Bronchial epithelial cell (primary cell): ENCODE results near the gene REN. TPM values are rescaled to one million over a fixed set of nuclear protein-coding genes. Genes with fewer than 3 reads are reported as not detected.
A peak's percentile ranks its signal among the peaks of the same experiment; 100 is the strongest.

Source experiments
- DNase-seq: peaks from one replicate; pipeline ENCODE4 v3.0.0-alpha.2; 2010; ENCODE audit warnings: low read depth
- FAIRE-seq: peaks from 2 replicates; lab custom pipeline; 2011; peaks lifted over from hg19 to GRCh38; lab: Jason Lieb, UNC
- H3K27me3 ChIP-seq: 2 replicates; pipeline ENCODE4 v1.5.1; 2011; ENCODE audit warnings: low read length; ENCODE audit not compliant: control insufficient read depth, insufficient read depth
- H3K36me3 ChIP-seq: 2 replicates; pipeline ENCODE4 v1.5.1; 2011; ENCODE audit warnings: low read length; ENCODE audit not compliant: control insufficient read depth, insufficient read depth
- H3K4me3 ChIP-seq: 2 replicates; pipeline ENCODE4 v1.5.1; 2011; ENCODE audit warnings: mild to moderate bottlenecking, low read depth, low read length, control low read depth
- total RNA-seq: library from RNA; depleted of rRNA; stranded (reverse); fragments of >200 nt; gene quantifications from 2 replicates; pipeline ENCODE4 v1.2.1, GENCODE V29; 2014
- TF ChIP-seq, protein P1 (sequence below): IDR thresholded peaks from 2 replicates; pipeline ENCODE4 v1.5.1; 2011; ENCODE audit warnings: mild to moderate bottlenecking, moderate library complexity, low read length, control low read depth, inconsistent platforms; ENCODE audit not compliant: insufficient read depth, severe bottlenecking

Gene REN
- total RNA-seq, 1 donor from 2014 or later = 0.26 TPM

DNA sequence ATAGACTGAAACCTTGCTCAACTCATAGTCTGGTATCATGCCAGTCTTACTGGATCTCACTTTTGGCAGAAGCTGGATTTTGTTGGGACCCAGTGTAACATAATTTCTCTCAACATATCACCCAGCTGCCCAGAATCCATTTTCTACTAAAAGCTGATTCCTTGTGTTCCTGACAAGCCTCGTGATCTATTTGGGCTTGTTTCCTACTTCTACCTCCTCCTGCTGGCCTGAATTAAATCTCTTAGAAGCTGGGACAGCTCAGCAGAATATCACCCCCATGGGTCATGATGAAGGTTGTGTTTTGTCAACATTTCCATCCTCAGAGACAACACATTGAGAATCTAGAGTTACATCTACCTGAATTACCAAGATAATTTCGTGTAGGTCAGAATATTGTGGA lies 40.0 kb upstream of the REN start:
- TF ChIP-seq, protein P1, sequence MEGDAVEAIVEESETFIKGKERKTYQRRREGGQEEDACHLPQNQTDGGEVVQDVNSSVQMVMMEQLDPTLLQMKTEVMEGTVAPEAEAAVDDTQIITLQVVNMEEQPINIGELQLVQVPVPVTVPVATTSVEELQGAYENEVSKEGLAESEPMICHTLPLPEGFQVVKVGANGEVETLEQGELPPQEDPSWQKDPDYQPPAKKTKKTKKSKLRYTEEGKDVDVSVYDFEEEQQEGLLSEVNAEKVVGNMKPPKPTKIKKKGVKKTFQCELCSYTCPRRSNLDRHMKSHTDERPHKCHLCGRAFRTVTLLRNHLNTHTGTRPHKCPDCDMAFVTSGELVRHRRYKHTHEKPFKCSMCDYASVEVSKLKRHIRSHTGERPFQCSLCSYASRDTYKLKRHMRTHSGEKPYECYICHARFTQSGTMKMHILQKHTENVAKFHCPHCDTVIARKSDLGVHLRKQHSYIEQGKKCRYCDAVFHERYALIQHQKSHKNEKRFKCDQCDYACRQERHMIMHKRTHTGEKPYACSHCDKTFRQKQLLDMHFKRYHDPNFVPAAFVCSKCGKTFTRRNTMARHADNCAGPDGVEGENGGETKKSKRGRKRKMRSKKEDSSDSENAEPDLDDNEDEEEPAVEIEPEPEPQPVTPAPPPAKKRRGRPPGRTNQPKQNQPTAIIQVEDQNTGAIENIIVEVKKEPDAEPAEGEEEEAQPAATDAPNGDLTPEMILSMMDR = peak; percentile 3
- no peaks in the 10 kb centered on the region for H3K36me3 ChIP-seq
- no peak overlapping the region for H3K4me3 ChIP-seq
- DNase-seq (no peak), FAIRE-seq (no peak)
- H3K27me3 ChIP-seq = no peaks in the 10 kb centered on the region

GRCh38 chr1:204205486-204205885 lies 39.3 kb upstream of the REN start:
- Histone ChIP-seq H3K4me3 (no peak overlapping the region), H3K36me3 (no peaks in the 10 kb centered on the region), H3K27me3 (no peaks in the 10 kb centered on the region)
- TF ChIP-seq, protein P1 = no peak
- DNase-seq (no peak), FAIRE-seq (no peak)

DNA sequence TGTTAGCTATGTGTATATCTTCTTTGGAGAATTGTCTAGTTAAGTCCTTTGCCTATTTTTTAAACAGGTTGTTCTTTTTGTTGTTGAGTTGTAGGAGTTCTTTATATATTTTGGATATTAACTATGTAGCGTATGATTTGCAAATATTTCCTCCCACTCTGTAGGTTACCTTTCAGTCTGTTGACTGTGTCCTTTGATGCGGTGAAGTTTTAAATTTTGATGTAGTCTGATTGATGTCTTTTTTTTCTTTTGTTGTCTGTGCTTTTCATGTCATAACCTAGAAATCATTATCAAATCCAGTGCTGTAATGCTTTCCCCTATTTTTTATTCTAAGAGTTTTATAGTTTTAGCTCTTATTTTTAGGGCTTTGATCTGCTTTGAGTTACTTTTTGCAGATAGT lies 38.8 kb upstream of the REN start:
- Histone ChIP-seq H3K27me3 (no peaks in the 10 kb centered on the region), H3K36me3 (no peaks in the 10 kb centered on the region), H3K4me3 (no peak overlapping the region)
- DNase-seq (no peak), FAIRE-seq (no peak)
- TF ChIP-seq, protein P1 = no peak

DNA sequence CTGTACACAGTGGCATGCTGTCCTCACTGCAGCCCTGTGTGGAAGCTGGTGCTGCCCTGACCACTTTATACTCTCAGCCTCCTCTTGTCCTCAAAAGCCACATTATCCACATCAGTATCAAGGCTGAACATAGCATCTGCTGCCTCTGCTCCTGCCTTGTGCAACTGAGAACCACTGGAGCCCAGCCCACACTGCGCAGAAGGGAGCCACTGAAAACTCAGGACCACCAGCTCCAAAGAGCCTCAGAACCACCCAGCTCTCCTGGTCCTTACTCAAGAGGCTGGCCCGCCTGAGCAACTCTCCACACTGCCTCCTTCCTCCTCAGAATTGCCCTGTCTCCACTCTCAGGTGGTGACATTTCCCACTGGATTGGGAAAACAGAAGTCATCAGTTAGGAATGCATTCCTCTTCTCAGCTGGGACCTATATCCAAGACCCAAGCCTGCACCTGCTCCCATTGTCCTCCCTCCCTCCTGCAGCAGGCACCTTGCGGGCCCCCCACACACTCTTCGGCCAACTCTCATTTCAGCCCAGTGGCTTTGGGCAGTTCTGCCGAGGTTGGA lies 37.1 kb upstream of the REN start:
- no peaks in the 10 kb centered on the region for H3K27me3 ChIP-seq
- DNase-seq (no peak), FAIRE-seq (no peak)
- no peak overlapping the region for H3K4me3 ChIP-seq
- TF ChIP-seq, protein P1 = no peak
- no peaks in the 10 kb centered on the region for H3K36me3 ChIP-seq

DNA sequence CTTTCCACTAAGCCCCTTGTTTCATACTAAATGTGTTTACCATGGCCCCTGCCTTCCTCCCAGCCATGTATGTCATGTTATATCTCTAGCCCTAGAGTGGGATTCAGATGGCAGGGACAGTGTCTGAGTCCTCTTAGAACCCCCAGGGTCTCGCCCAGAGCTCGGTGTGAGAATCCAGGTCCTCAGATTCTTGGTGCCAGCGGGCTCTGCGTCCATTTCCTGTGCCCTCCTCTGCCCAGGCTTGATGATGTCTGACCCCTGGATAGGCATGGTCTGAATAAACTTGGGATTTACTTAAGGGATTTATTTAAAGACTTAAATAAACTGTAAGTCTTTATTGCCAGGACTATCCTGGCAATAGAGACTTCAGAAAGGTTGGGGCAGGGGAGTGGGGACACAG lies 36.3 kb upstream of the REN start:
- FAIRE-seq (no peak), DNase-seq (no peak)
- Histone ChIP-seq H3K27me3 (no peaks in the 10 kb centered on the region), H3K4me3 (no peak overlapping the region), H3K36me3 (no peaks in the 10 kb centered on the region)
- TF ChIP-seq, protein P1 = no peak
